ENCODE measurements around the gene OR2J2.
"Not testable (repeated sequence)": the region's sequence is repeated elsewhere in the genome, so short reads cannot be mapped to it uniquely, and the experiment has no call there.

OR2J2 gene

DNA sequence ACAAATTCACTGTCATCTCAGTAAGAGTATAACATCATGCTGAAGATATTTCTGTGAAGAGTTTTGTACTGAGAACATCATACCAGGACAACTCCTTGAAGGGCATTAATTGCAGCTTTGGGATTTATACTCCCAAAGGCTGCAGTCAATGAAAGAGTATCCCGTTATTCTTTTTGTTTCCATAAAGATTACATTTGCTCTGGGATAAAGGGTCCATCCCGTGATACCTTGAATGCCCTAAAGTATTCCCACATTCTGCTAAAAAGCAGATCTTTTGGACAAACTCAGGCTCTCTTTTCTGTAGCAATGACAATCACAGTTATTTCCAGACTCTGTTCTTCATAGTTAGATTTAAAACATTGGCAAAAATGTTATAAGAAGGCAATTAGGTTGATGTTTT is at the start of gene OR2J2:
TSS of gene OR2J2 (plus strand) at position 301 of the 400 bp plus-strand sequence. CDS start 2,729 bp downstream, outside the sequence.
- not testable (repeated sequence) for DNase-seq (ENCODE audit: low spot score)

DNA sequence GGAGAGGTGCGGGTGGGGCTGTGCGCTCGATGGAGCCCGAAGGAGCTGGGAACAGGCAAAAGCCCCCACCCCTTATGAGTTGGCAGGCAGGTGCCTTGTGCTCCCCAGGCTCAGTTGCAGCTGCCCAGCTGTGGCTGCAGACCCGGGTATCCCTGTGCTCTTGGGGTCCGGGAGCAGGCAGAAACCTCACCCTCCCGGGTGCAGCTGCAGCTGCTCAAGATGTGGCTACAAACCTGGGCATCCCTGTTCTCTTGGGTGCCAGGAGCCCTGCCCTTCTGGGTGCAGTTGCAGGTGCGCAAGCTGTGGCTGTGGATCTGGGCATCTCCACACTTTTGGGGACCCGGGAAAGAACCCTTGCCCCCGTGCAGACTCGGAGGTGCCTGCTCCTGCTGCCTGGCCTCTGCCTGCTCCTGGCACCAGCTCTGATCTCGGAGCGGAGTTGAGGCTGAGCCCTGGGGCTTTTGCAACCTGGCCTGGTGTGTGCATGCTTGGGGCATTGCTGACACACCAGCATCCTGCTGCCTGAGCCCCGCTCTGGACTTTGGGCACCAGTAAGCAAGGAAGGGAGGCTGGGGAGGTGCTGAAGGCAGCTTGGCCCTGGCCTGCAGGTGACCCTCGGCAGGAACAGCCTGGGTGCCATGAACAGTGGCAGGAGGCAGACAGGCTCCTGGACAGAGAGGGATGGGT is 41.2 kb upstream of the OR2J2 start:
- DNase-seq (ENCODE audit: low spot score): no peak

DNA sequence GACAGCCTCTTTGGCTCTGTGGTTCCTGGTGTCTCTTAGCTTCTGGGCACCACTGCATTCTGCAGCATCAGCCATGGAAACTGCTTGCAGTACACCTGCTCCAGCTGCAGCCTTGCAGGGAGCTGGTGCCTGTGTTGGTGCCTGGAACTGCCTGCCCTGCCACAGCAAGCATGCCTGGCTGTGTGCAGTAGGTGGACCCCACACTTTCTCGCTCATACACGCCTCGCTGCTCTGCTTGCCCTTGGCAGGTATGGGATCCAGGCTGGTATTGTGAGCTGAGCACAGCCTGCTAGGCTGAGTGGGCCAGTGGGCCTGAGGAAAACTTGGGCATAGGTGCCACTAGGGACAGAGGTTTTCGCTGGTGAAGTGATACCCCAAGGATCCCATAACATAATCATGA is 40.1 kb upstream of the OR2J2 start:
- DNase-seq (ENCODE audit: low spot score): no peak

DNA sequence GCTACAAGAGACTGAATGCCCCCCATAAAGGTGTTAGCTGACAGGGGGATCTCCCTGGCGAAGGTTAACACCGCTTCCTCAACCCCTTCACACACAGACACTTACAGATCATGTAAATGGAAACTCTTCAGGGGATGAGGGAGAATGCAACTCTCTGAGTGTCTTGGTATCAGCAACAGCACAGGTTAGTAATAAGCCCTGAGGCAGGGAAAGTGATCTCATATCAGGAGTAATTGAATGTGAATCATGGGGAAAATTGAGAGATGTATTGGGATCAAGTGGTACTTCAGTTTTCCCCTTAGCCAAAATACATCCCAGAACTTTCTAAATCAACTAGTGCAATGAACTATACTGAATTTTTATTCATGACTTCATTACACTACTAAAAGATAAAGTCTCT is 39.0 kb upstream of the OR2J2 start:
- DNase-seq (ENCODE audit: low spot score): no peak

DNA sequence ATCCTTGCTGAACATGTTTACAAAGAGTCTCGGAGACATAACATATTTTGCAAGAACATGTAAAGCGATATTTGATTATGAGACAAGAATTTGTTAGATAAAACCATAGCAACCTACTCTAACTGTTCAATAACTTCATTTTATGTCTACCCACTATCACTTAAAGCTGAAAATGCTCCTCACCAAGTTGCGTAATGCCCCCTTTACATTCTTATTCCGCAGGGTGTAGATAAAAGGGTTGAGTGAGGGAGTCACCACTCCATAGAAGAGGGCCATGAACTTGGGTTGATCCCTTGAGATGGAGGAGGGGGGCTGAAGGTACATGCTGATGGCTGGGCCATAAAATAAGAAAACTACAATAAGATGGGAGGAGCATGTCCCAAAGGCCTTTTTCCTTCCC is 33.0 kb upstream of the OR2J2 start:
- no peak for DNase-seq (ENCODE audit: low spot score)

DNA sequence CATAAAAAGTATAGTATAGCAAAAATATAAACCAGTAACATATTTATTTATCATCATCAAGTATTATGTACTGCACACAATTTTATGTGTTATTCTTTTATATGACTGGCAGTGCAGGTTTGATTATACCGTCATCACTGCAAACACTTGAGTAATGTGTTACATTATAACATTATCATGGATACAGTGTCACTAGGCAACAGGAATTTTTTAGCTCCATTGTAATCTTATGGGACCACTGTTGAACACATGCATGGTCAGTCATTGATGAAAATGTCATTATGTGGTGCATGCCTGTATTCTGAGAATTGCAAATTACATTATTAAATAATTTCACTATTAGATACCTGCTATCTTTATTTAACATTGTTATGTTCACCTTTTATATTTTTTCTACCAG is 29.1 kb upstream of the OR2J2 start:
- no peak for DNase-seq (ENCODE audit: low spot score)

DNA sequence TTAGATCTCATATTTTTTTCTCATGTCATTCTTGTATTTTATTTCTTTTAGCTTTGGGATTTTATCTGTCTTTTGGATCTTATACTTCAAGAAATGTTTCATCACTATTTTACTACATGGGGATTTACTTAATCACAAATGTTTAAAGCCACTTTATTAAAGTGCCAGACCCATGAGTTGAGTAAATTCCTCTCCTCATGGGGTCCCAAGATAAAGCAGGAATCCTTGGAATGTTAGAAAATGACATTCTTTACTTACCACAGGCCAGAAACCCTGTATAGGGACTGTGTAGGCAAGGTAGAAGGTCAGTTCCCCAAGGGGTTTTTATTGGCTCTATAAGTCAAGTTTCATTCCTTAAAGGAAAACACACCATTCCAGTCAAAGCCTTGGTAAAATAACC is 28.4 kb upstream of the OR2J2 start:
- no peak for DNase-seq (ENCODE audit: low spot score)

DNA sequence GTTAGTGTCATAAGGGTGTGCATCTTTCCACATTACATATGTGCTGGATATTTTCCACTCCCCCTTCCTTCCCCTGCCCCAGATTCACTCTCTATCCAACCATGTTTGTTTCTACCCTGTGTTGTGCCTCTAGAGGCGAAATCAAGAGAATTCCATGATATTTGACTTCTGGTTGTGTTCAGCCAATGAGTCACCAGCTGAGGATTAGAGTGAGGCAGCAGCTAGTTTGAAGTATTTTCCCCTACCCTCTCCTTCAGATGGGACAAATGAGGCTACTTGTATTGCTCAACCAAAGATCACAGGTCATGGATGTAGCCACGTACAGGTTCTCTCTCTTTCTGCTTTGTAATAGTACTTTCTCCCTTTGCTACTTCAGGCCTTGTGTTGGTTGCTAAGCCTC is 24.5 kb upstream of the OR2J2 start:
- no peak for DNase-seq (ENCODE audit: low spot score)

DNA sequence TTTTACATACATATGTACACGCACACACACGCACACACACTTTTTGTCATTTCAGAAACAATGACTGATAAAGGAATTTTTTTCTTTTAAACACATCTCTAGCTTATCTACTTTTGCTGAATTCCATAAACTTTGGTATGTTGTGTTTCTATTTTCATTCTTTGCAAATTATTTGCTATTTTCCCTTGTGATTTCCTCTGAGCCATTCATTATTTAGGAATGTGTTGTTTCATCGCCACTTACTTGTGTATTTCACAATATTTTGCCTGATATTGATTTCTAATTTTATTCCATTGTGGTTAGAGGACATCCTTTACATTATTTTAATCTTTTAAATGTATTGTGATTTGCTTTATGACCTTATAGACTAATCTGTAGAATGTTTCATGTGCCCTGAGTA is 23.6 kb upstream of the OR2J2 start:
- no peak for DNase-seq (ENCODE audit: low spot score)

DNA sequence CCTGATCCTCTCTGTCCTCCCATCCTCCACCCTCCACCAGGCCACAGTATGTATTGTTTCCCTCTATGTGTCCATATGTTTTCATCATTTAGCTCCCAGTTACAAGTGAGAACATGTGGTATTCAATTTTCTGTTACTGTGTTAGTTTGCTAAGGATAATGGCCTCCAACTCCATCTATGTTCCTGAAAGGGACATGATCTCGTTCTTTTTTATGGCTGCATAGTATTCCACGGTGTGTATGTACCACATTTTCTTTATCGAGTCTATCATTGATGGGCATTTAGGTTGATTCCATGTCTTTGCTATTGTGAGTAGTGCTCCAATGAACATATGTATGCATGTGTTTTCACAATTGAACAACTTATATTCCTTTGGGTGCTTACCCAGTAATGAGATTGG is 21.3 kb upstream of the OR2J2 start:
- not testable (repeated sequence) for DNase-seq (ENCODE audit: low spot score)

DNA sequence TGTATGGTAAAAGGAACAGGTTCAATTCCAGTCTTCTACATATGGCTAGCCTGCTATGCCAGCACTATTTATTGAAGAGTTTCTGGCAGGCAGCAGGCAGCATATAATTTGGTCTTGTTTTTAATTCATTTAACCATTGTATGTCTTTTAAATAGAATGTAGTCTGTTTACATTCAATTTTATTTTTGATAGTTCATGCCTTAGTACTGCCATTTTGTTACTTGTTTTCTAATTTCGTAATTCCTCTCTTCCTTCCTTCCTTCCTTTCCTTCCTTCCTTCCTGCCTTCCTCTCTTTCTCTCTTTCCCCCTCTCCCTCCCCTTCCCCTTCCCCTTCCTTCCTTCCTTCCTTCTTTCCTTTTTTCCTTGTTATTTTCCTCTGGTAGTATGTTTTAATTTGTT is 17.6 kb upstream of the OR2J2 start:
- no peak for DNase-seq (ENCODE audit: low spot score)

DNA sequence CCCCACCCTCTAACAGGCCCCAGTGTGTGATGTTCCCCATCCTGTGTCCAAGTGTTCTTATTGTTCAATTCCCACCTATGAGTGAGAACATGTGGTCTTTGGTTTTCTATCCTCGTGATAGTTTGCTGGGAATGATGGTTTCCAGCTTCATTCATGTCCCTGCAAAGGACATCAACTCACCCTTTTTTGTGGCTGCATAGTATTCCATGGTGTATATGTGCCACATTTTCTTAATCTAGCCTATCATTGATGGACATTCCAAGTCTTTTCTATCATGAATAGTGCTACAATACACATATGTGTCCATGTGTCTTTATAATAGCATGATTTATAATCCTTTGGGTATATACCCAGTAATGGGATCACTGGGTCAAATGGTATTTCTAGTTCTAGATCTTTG is 15.5 kb upstream of the OR2J2 start:
- not testable (repeated sequence) for DNase-seq (ENCODE audit: low spot score)

DNA sequence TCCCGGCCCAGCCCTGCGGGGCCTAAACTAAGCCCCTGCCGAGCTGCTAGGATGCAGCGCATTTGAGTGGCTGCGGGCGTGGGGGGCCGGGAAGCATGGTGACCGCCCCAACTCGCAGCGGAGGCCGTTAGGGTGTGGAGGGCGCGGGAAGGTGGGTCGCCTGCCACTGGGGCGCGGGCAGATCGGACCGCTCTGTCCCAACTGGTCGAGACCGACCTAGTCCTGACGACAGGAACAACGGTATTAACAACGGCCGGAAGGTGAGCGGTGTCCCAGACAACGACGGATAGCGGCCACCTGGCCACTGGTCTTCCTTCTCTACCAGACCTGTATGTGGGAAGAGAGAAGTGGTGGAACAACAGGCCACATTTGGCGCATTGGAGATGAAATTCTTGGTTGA is 10.8 kb upstream of the OR2J2 start:
- DNase-seq (ENCODE audit: low spot score): not testable (repeated sequence)

DNA sequence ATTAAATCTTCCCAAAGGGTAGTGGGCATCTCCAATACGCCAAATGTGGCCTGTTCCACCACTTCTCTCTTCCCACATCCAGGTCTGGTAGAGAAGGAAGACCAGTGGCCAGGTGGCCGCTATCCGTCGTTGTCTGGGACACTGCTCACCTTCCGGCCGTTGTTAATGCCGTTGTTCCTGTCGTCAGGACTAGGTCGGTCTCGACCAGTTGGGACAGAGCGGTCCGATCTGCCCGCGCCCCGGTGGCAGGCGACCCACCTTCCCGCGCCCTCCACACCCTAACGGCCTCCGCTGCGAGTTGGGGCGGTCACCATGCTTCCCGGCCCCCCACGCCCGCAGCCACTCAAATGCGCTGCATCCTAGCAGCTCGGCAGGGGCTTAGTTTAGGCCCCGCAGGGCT is 5.1 kb upstream of the OR2J2 start:
- DNase-seq (ENCODE audit: low spot score): not testable (repeated sequence)

DNA sequence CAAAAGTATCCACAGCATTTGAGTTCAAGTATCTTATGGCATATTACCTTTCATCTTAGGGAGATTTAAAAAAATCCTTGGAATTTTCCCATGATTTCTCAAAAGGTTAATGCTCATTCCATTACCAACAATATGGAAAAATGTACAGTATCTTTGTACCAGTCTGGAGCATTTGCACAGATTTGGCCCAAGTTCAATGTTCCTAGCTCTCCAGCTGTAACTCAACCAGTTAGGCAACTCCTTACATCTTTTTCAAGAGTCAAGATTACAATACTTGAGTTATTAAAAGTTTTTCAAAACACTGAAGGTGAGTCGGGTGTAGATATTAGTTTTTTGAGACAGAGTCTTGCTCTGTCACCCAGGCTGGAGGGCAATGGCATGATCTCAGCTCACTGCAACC is 1.0 kb downstream of the OR2J2 start:
- DNase-seq (ENCODE audit: low spot score): no peak

DNA sequence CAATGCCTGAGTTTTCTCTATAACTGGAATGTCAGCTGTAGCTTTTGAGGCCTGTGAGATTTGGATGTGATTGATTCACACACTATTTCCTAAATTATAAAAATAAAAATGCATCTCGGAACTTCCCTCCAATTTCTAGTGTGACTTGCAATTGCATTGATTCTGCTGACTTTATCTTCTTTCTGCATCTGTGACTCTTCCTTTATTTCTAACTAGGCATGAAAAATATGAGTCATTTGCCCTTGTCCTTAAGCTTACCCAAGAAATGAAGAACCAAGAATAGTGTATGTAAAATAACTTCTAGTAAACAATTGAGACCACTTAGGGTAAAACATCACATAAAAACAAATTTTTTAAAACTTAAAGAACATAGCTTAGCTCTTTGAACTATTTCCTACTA is 12.9 kb downstream of the OR2J2 start:
- DNase-seq (ENCODE audit: low spot score): no peak

DNA sequence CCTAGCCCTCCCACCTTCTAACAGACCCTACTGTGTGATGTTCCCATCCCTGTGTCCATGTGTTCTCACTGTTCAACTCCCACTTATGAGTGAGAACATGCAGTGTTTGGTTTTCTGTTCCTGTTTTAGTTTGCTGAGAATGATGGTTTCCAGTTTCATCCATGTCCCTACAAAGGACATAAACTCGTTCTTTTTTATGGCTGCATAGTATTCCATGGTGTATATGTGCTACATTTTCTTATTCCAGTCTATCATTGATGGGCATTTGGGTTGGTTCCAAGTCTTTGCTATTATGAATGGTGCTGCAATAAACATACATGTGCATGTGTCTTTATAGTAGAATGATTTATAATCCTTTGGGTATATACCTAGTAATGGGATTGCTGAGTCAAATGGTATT is 18.0 kb downstream of the OR2J2 start:
- DNase-seq (ENCODE audit: low spot score): not testable (repeated sequence)

DNA sequence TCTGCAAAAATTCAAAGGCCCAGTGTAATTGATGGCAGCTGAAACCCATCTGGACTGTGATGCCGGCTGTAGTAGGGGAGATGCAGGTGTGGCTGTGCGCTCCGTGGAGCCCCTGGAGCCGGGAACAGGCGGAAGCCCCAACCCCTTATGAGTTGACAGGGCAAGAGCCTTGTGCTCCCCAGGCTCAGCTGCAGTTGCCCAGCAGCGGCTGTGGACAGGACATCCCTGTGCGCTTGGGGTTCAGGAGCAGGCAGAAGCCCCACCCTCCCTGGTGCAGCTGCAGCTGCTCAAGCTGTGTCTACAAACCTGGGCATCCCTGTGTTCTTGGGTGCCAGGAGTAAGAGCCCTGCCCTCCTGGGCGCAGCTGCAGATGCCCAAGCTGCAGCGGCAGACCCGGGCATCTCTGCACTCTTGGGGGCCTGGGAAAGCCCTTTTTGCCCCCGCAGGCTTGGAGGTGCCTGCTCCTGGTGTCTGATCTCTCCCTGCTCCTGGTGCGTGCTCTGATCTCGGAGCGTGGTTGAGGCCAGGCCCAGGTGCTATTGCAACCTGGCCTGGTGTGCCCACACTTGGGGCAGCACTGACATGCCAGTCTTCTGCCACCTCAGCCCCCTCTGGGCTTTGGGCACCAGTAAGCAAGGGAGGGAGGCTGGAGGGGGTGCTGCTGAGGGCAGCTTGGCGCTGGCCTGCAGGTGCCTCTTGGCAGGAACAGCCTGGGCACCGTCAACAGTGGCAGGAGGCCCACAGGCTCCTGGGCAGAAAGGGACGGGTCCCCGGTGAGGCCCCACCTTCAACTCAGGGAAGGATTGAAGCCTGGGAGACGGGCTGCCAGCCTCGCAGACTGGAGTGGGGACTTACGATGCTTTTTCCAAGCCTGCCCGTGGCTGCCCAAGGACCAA is 30.3 kb downstream of the OR2J2 start:
- DNase-seq (ENCODE audit: low spot score): no peak

DNA sequence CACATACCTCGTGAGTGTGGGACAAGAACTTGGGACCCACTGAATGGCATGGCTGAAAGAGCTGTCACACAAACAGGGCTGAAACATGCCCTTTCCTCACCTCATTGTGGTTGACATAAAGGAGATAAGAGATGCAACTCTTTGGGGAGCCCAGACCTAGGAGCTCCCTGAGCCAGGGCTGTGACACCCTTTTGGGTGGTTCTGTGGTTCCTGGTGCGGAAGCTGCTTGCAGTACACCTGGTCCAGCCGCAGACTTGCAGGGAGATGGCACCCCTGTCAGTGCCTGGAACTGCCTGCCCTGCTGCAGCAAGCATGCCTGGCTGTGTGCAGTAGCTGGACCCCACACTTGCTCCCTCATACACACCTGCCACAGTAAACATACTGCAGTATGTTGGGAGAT is 31.3 kb downstream of the OR2J2 start:
- DNase-seq (ENCODE audit: low spot score): no peak

DNA sequence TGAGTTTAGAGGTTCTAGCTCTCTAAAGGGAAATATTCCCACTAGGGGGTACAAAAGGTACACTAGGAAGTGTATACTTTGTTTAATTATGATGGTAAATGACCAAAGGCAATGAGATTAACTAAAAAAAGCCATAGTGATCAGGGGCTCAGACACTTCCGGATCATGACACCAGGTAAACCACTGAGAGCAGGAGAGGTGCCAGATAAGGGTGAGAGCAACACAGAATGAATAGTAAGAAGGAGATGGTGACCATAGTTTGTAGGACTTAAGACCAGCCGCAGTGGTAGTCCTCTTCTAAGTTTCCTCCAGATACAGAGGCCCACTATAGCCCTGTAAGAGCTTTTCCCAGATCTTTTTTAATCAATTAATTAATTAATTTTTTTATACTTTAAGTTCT is 40.8 kb downstream of the OR2J2 start:
- DNase-seq (ENCODE audit: low spot score): no peak

DNA sequence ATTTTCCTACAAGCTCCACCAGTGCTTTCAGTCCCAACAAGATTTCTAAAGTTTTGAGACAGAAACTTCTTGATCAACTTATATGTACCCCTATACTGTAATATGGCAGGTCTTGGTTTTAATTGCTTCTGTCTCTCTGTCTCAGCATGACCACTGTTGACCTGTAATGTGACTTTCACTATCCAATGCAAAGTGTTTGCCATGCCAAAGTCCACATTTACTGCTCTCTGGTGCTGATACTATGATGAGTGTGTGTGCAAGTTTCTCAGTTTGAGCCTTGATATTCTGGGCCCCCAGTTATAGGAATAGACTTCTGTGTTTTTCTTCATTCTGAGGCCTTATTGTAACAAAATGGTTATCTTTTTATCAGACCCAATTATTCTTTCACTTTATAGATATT is 45.8 kb downstream of the OR2J2 start:
- DNase-seq (ENCODE audit: low spot score): no peak

DNA sequence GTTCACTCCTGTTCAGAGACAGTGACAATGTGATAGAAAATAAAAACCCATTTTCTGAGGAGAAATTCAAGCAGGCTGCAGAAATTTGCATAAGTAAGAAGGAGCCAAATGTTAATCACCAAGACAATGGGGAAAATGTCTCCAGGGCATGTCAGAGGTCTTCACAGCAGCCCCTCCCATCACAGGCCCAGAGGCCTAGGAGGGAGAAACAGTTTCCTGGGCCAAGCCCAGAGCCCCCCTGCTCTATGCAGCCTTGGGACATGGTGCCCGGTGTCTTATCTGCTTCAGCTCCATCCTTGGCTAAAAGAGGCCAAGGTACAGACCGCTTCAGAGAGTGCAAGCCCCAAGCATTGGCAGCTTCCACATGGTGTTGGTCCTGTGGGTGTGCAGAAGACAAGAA is 46.5 kb downstream of the OR2J2 start:
- not testable (repeated sequence) for DNase-seq (ENCODE audit: low spot score)

DNA sequence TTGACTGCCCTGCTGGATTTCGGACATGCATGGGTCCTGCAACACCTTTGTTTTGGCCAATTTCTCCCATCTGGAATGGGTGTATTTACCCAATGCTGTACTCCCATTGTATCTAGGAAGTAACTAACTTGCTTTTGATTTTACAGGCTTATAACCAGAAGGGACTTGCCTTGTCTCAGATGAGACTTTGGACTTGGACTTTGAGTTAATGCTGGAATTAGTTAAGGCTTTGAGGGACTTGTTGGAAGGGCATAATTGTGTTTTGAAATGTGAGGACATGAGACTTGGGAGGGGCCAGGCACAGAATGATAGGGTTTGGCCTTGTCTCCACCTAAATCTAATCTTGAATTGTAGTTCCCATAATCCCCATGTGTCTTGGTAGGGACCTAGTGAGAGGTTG is 47.3 kb downstream of the OR2J2 start:
- DNase-seq (ENCODE audit: low spot score): not testable (repeated sequence)

Measured in putamen (tissue), 1 donor.